Thymus (tissue), 11 donors: ENCODE measurements around the gene GRID1. TPM values are rescaled to one million over a fixed set of nuclear protein-coding genes. Genes with fewer than 3 reads are reported as not detected.

ENCODE experiments used
- DNase-seq, 9 donors: peaks; one replicate each; pipeline ENCODE4 v3.0.0-alpha.2; 2013; ENCODE audit warnings: low spot score in 9 of 9, low read depth in 6 of 9, missing footprints in 1 of 9
- H3K27ac ChIP-seq, 2 donors: one replicate each; pipeline ENCODE4 v1.5.1; 2013; ENCODE audit warnings: control low read depth in 1 of 2, low read depth in 1 of 2, low read length in 1 of 2, mild to moderate bottlenecking in 1 of 2, moderate library complexity in 1 of 2
- H3K27me3 ChIP-seq, 2 donors: one replicate each; pipeline ENCODE4 v1.5.1; 2013; ENCODE audit warnings: low read length in 1 of 2; ENCODE audit not compliant: control insufficient read depth in 2 of 2, insufficient read depth in 1 of 2
- H3K36me3 ChIP-seq, 2 donors: one replicate each; pipeline ENCODE4 v1.5.1; 2013; ENCODE audit warnings: low read length in 1 of 2, mild to moderate bottlenecking in 1 of 2, moderate library complexity in 1 of 2; ENCODE audit not compliant: control insufficient read depth in 2 of 2, insufficient read depth in 2 of 2
- H3K4me1 ChIP-seq, 2 donors: one replicate each; pipeline ENCODE4 v1.5.1; 2013; ENCODE audit warnings: low read length in 2 of 2; ENCODE audit not compliant: control insufficient read depth in 2 of 2, insufficient read depth in 2 of 2
- H3K4me3 ChIP-seq, 2 donors: one replicate each; pipeline ENCODE4 v1.5.1; 2013; ENCODE audit warnings: low read length in 2 of 2, control low read depth in 1 of 2, mild to moderate bottlenecking in 1 of 2
- H3K9me3 ChIP-seq, 2 donors: one replicate each; pipeline ENCODE4 v1.5.1; 2013; ENCODE audit warnings: low read length in 1 of 2, mild to moderate bottlenecking in 1 of 2; ENCODE audit not compliant: control insufficient read depth in 2 of 2, insufficient read depth in 1 of 2
- WGBS: extraction: QIAGEN DNeasy Blood & Tissue Kit; methylation state at CpG from one replicate; pipeline ENCODE4 v1.1.7; 2013; 5-methylcytosine and 5-hydroxymethylcytosine counted together
- polyA plus RNA-seq: library from polyadenylated mRNA; stranded (reverse); fragments of 200-250 nt; gene quantifications from one replicate; pipeline ENCODE4 v1.2.3, GENCODE V29; 2013
- total RNA-seq: library from RNA; stranded (reverse); fragments of 120-200 nt; gene quantifications from one replicate; pipeline ENCODE4 v1.2.4, GENCODE V29; 2013
- donor health status: healthy.

Gene GRID1
- total and polyA plus RNA-seq, 2 donors: 0.33 to 0.46 TPM

GRCh38 chr10:85679710-85680109 lies 686.9 kb downstream of the GRID1 start:
- H3K27ac ChIP-seq: no peak overlapping the region
- no peak for DNase-seq
- no peaks in the 10 kb centered on the region for H3K27me3 ChIP-seq
- no peaks in the 10 kb centered on the region for H3K36me3 ChIP-seq
- WGBS: 93% methylated on average over 4 of the region's 4 CpGs
- no peak overlapping the region for H3K4me3 ChIP-seq
- peaks cover 0 to 8% of the 10 kb centered on the region in 2 donors for H3K9me3 ChIP-seq
- H3K4me1 ChIP-seq: no peaks in the 10 kb centered on the region

DNA sequence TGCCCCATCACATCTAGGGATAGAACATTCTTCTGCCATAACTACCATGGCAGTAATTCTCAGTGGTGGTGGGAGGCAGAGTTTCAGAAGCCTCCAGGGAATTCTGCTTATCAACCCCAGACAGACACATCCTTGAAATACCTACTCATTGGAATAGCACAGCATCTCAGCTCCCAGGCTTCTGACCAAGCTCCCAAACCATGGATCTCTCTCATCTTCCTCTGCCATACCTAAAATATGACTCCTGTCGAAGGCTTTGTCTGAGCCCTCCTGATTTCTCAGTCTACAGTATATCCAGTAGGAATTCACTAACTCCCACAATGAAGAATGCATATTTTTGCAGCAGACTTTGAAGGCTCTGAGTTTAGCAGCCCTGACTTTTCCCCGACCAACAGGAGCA lies 687.5 kb downstream of the GRID1 start:
- no peak overlapping the region for H3K27ac ChIP-seq
- no peaks in the 10 kb centered on the region for H3K27me3 ChIP-seq
- 92% methylated on average over 2 of the region's 2 CpGs for WGBS
- no peak overlapping the region for H3K4me3 ChIP-seq
- H3K9me3 ChIP-seq: peaks cover 0 to 8% of the 10 kb centered on the region in 2 donors
- no peaks in the 10 kb centered on the region for H3K4me1 ChIP-seq
- no peaks in the 10 kb centered on the region for H3K36me3 ChIP-seq
- DNase-seq: no peak

DNA sequence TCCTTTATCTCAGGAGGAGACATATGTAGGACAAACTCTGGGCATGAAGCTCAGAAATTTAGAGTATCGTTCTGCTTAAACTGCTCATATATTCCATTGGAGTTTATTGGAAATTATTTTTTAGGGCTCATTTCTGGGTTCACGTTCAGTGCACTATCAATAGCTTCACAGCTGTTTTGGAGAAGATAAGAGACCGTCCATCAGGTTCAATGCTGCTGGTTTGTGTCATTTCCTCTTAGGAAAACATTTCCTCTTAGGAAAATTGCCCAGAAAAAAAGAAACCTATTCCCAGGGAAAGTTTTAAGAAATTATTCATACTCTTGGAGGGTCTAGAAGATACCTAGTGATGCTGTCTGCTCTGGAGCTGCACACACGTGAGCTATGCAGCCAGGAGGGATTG lies 691.7 kb downstream of the GRID1 start:
- no peak for DNase-seq
- Histone ChIP-seq H3K4me3 (no peak overlapping the region), H3K27ac (no peak overlapping the region), H3K36me3 (no peaks in the 10 kb centered on the region), H3K27me3 (no peaks in the 10 kb centered on the region), H3K4me1 (no peaks in the 10 kb centered on the region), H3K9me3 (peaks cover 0 to 5% of the 10 kb centered on the region in 2 donors)
- WGBS: 61% methylated on average over 4 of the region's 4 CpGs

GRCh38 chr10:85673270-85673669 lies 693.3 kb downstream of the GRID1 start:
- Histone ChIP-seq H3K27me3 (no peaks in the 10 kb centered on the region), H3K36me3 (no peaks in the 10 kb centered on the region), H3K4me3 (no peak overlapping the region), H3K27ac (no peak overlapping the region), H3K9me3 (peaks cover 0 to 3% of the 10 kb centered on the region in 2 donors), H3K4me1 (no peaks in the 10 kb centered on the region)
- WGBS: 73% methylated on average over 1 of the region's 1 CpG
- no peak for DNase-seq

GRCh38 chr10:85671530-85671929 lies 695.1 kb downstream of the GRID1 start:
- WGBS: 96% methylated on average over 1 of the region's 1 CpG

DNA sequence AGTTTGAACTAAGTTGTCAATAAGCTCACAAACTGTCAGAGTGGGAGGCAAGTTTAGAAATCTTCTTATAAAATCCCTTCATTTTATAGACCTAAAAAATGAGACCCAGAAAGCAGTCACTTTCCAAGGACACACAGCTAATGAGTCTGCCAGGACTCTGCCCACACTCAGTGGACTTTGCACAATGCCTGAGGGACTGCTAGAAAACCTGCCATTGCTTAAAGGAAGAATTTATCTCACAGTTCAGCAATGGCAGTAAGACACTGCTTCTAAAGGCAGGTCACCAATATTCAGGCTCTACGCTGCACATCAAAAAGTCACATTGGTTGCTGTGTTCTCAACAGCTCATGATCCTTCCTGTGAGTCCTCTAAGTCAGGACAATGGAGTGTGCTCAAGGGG lies 698.1 kb downstream of the GRID1 start:
- WGBS: 94% methylated on average over 1 of the region's 1 CpG

More at GRCh38 chr10:85671530-85671929, 695.1 kb downstream of the GRID1 start:
- no peaks in the 10 kb centered on the region for H3K4me1 ChIP-seq
- peaks cover 0 to 3% of the 10 kb centered on the region in 2 donors for H3K9me3 ChIP-seq
- no peak overlapping the region for H3K4me3 ChIP-seq
- no peak for DNase-seq
- H3K27ac ChIP-seq: no peak overlapping the region
- no peaks in the 10 kb centered on the region for H3K36me3 ChIP-seq
- no peaks in the 10 kb centered on the region for H3K27me3 ChIP-seq

DNA sequence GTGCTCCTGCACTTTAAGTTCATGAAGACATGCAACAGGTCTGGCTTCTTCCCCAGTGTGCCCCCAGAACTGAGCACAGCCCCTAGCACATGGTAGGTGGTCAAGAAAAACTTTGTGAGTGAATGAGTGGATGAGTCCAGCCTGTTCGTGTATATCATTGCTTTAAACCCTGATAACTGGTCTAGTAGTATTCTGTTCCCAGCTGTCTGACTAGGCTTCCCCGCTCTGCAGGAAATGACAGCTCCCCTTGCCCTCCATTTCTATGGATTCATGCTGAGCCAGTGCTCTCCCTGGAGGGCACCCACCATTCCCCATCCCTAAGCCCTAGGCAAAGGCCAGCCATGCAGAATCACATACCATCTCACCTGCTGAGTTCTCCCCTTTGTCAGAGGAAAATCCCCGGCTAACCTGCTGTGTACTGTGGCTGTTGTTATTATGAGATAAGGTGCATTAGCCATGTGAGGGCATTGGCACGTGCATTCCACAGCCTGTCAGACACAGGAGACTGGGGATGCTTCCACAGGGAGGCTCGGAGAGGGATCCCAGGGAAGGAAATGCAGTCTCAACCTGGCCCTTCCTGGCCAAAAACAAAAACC lies 698.9 kb downstream of the GRID1 start:
- Histone ChIP-seq H3K4me1 (no peaks in the 10 kb centered on the region), H3K27ac (no peak overlapping the region), H3K36me3 (no peaks in the 10 kb centered on the region), H3K9me3 (no peaks in the 10 kb centered on the region), H3K27me3 (no peaks in the 10 kb centered on the region), H3K4me3 (no peak overlapping the region)
- DNase-seq: no peak
- 49% methylated on average over 5 of the region's 5 CpGs for WGBS

More for the DNA sequence above, 698.1 kb downstream of the GRID1 start:
- H3K27ac ChIP-seq: no peak overlapping the region
- H3K36me3 ChIP-seq: no peaks in the 10 kb centered on the region
- H3K4me3 ChIP-seq: no peak overlapping the region
- no peaks in the 10 kb centered on the region for H3K27me3 ChIP-seq
- H3K4me1 ChIP-seq: no peaks in the 10 kb centered on the region
- no peak for DNase-seq
- no peaks in the 10 kb centered on the region for H3K9me3 ChIP-seq

- no peak overlapping the region for H3K27ac ChIP-seq
- no peak for DNase-seq
- WGBS: 91% methylated on average over 6 of the region's 6 CpGs
- no peaks in the 10 kb centered on the region for H3K36me3 ChIP-seq
- H3K27me3 ChIP-seq: no peaks in the 10 kb centered on the region
- H3K4me3 ChIP-seq: no peak overlapping the region
- no peaks in the 10 kb centered on the region for H3K9me3 ChIP-seq
- H3K4me1 ChIP-seq: no peaks in the 10 kb centered on the region
These were observed 699.6 kb downstream of the GRID1 start for GRCh38 chr10:85666987-85667386.

DNA sequence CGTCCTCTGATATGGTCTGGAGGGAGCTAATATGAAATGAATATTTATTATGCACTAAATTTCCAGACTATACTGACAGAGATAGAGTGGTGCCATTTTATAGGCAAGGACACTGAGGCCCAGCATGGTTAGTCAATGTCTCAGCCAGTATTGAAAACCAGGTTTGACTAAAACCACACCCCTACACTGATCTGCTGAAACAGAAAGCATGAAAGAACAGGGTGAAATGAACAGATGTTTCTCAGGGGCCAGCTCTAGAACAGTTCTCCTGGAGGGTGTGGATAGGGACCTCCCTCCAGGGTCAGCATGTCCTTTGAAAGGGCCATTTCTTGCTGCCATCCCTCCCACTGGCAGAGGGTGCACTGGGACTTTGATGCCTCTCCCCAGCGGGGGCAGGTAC lies 700.5 kb downstream of the GRID1 start:
- Histone ChIP-seq H3K4me1 (no peaks in the 10 kb centered on the region), H3K27me3 (no peaks in the 10 kb centered on the region), H3K27ac (no peak overlapping the region), H3K9me3 (no peaks in the 10 kb centered on the region), H3K4me3 (no peak overlapping the region), H3K36me3 (no peaks in the 10 kb centered on the region)
- DNase-seq: no peak
- 97% methylated on average over 2 of the region's 2 CpGs for WGBS
